Measurements from ENCODE around the gene ZNF407. TPM values are rescaled to one million over a fixed set of nuclear protein-coding genes. Genes with fewer than 3 reads are reported as not detected.
"Not testable (repeated sequence)": the region's sequence is repeated elsewhere in the genome, so short reads cannot be mapped to it uniquely, and the experiment has no call there.

The ZNF407 gene
- total RNA-seq, 2 donors from 2014 or later: 11.7 to 22.2 TPM

DNA sequence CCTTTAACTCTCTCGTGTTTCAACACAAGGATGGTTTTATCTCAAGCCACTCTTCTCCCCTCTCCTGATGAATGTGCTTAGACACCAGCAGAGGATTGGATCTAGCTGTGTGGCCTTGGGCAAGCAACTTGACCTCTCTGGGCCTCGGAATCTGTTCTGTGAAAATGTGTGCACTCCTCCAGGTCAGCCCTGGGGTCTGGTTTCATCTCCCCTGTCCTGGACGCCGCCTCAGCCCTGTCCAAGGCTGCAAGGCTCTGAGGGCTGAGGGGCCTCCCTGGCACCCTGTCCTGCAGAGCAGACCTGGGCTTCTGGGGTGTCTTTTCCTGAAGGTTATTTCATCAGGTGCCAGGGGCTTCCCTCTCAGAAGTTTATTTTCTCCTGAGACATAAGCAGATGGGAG, 34.9 kb upstream of the ZNF407 start:
- DNase-seq (ENCODE audit: low spot score): no peak
- intact Hi-C loops (cut with DNase I): no loop called here
- Histone ChIP-seq H3K4me1 (replicated peaks) (no peaks in the 10 kb centered on the region), H3K27ac (no peak overlapping the region), H3K36me3 (no peaks in the 10 kb centered on the region), H3K9me3 (no peaks in the 10 kb centered on the region), H3K27me3 (replicated peaks; ENCODE audit: insufficient read depth) (no peaks in the 10 kb centered on the region), H3K4me3 (no peak overlapping the region)
- 76% methylated on average over 4 of the region's 4 CpGs for WGBS
- TF ChIP-seq POLR2AphosphoS5 (IDR thresholded peaks at IDR 0.05) (no peak), CTCF (IDR thresholded peaks at IDR 0.05) (no peak), POLR2A (IDR thresholded peaks at IDR 0.05) (no peak)

GRCh38 chr18:74563999-74564398, 33.7 kb upstream of the ZNF407 start:
- WGBS: 21% methylated on average over 3 of the region's 3 CpGs
- DNase-seq (ENCODE audit: low spot score): no peak
- intact Hi-C loops (cut with DNase I): no loop called here
- no peaks in the 10 kb centered on the region for H3K9me3 ChIP-seq
- no peak overlapping the region for H3K4me3 ChIP-seq
- no peaks in the 10 kb centered on the region for H3K36me3 ChIP-seq
- no peaks in the 10 kb centered on the region for H3K27me3 ChIP-seq (replicated peaks; ENCODE audit: insufficient read depth)
- TF ChIP-seq POLR2AphosphoS5 (IDR thresholded peaks at IDR 0.05): no peak
- TF ChIP-seq CTCF (IDR thresholded peaks at IDR 0.05): no peak
- no peak for TF ChIP-seq POLR2A (IDR thresholded peaks at IDR 0.05)
- H3K27ac ChIP-seq: no peak overlapping the region
- H3K4me1 ChIP-seq (replicated peaks): no peaks in the 10 kb centered on the region

DNA sequence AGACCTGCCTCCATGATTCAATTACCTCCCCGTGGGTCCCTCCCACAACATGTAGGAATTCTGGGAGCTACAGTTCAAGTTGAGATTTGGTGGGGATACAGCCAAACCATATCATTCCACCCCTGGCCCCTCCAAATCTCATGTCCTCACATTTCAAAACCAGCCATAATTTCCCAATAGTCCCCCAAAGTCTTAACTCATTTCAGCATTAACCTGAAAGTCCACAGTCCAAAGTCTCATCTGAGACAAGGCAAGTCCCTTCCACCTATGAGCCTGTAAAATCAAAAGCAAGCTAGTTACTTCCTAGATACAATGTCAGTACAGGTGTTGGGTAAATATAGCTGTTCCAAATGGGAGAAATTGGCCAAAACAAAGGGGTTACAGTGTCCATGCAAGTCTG, 32.5 kb upstream of the ZNF407 start:
- intact Hi-C loops (cut with DNase I); H3K9me3 ChIP-seq; H3K36me3 ChIP-seq; H3K27me3 ChIP-seq (replicated peaks; ENCODE audit: insufficient read depth); H3K4me3 ChIP-seq; H3K4me1 ChIP-seq (replicated peaks); H3K27ac ChIP-seq; DNase-seq (ENCODE audit: low spot score): not testable (repeated sequence)
- WGBS: 97% methylated on average over 1 of the region's 1 CpG

GRCh38 chr18:74565993-74566392, 31.7 kb upstream of the ZNF407 start:
- WGBS: 77% methylated on average over 3 of the region's 3 CpGs
- H3K4me1 ChIP-seq (replicated peaks); H3K27me3 ChIP-seq (replicated peaks; ENCODE audit: insufficient read depth); H3K36me3 ChIP-seq; H3K27ac ChIP-seq; DNase-seq (ENCODE audit: low spot score); H3K9me3 ChIP-seq; intact Hi-C loops (cut with DNase I); H3K4me3 ChIP-seq: not testable (repeated sequence)

- intact Hi-C loops (cut with DNase I): no loop called here
- no peaks in the 10 kb centered on the region for H3K4me1 ChIP-seq (replicated peaks)
- DNase-seq (ENCODE audit: low spot score): no peak
- H3K9me3 ChIP-seq: no peaks in the 10 kb centered on the region
- no peak overlapping the region for H3K27ac ChIP-seq
- no peak overlapping the region for H3K4me3 ChIP-seq
- WGBS: 73% methylated on average over 7 of the region's 7 CpGs
- no peak for TF ChIP-seq POLR2AphosphoS5 (IDR thresholded peaks at IDR 0.05)
- no peak for TF ChIP-seq CTCF (IDR thresholded peaks at IDR 0.05)
- no peak for TF ChIP-seq POLR2A (IDR thresholded peaks at IDR 0.05)
- H3K36me3 ChIP-seq: no peaks in the 10 kb centered on the region
- no peaks in the 10 kb centered on the region for H3K27me3 ChIP-seq (replicated peaks; ENCODE audit: insufficient read depth)
These were observed 29.8 kb upstream of the ZNF407 start for GRCh38 chr18:74567822-74568221.

DNA sequence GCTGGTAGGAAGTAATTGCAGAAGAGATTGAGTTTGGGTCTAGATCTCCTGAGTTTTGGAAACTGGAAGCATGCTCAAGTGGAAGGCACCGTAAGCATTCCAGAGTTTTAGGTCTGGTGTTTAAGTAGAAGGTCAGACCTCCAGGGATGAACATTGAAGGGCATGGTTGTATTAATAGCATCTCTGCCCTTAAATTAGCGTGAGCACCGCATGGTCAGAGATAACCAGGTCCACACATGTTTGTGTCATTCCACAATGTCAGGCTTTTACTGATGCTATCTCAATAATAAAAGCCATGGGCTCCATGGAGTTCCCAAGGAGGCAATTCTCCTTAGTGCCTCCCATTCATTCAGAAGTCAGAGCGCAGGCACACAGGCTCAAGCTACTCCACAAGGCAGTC, 28.3 kb upstream of the ZNF407 start:
- WGBS: 76% methylated on average over 4 of the region's 4 CpGs
- H3K9me3 ChIP-seq: no peaks in the 10 kb centered on the region
- no peaks in the 10 kb centered on the region for H3K36me3 ChIP-seq
- H3K4me1 ChIP-seq (replicated peaks): no peaks in the 10 kb centered on the region
- no peak overlapping the region for H3K27ac ChIP-seq
- intact Hi-C loops (cut with DNase I): no loop called here
- H3K27me3 ChIP-seq (replicated peaks; ENCODE audit: insufficient read depth): no peaks in the 10 kb centered on the region
- no peak overlapping the region for H3K4me3 ChIP-seq
- DNase-seq (ENCODE audit: low spot score): no peak
- TF ChIP-seq POLR2AphosphoS5 (IDR thresholded peaks at IDR 0.05) (no peak), POLR2A (IDR thresholded peaks at IDR 0.05) (no peak), CTCF (IDR thresholded peaks at IDR 0.05) (no peak)
